ENCODE measurements around the gene BICD2.

Gene BICD2

DNA sequence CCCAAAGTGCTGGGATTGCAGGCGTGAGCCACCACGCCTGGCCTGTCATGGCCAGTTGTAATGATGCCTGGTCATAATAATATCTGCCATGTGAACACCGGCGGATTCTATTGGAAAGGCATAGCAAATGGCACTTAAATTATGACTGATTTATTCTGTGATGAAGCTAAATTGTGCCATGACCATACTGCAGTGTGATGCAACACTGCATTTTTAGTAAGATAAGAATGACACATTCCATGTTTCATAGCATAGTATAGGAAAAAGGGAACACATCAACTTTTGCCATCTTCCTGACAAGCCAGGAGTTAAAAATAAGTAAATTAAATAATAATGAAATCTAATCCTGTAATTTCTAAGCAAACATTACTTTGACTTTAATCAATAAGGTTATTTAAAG, 30.4 kb upstream of the BICD2 start:
- H3K36me3 ChIP-seq (ENCODE audit: low read depth): no peaks in the 10 kb centered on the region
- H3K9me3 ChIP-seq (ENCODE audit: severe bottlenecking): no peaks in the 10 kb centered on the region
- H3K4me3 ChIP-seq (ENCODE audit: severe bottlenecking): no peak overlapping the region
- TF ChIP-seq, protein P1, sequence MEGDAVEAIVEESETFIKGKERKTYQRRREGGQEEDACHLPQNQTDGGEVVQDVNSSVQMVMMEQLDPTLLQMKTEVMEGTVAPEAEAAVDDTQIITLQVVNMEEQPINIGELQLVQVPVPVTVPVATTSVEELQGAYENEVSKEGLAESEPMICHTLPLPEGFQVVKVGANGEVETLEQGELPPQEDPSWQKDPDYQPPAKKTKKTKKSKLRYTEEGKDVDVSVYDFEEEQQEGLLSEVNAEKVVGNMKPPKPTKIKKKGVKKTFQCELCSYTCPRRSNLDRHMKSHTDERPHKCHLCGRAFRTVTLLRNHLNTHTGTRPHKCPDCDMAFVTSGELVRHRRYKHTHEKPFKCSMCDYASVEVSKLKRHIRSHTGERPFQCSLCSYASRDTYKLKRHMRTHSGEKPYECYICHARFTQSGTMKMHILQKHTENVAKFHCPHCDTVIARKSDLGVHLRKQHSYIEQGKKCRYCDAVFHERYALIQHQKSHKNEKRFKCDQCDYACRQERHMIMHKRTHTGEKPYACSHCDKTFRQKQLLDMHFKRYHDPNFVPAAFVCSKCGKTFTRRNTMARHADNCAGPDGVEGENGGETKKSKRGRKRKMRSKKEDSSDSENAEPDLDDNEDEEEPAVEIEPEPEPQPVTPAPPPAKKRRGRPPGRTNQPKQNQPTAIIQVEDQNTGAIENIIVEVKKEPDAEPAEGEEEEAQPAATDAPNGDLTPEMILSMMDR (IDR thresholded peaks at IDR 0.05; ENCODE audit: poor library complexity, severe bottlenecking): no peak
- no peaks in the 10 kb centered on the region for H3K27me3 ChIP-seq (ENCODE audit: insufficient read depth, poor library complexity, severe bottlenecking)
- peaks cover under 1% of the 10 kb centered on the region for H3K4me1 ChIP-seq (ENCODE audit: insufficient read depth, poor library complexity, severe bottlenecking)
- DNase-seq (ENCODE audit: low spot score): no peak
- no peak overlapping the region for H3K27ac ChIP-seq (ENCODE audit: poor library complexity, severe bottlenecking)
- no peak for ATAC-seq (ENCODE audit: low read depth)

- no peak for DNase-seq (ENCODE audit: low spot score)
- Histone ChIP-seq H3K36me3 (ENCODE audit: low read depth) (no peaks in the 10 kb centered on the region), H3K27ac (ENCODE audit: poor library complexity, severe bottlenecking) (no peak overlapping the region), H3K9me3 (ENCODE audit: severe bottlenecking) (no peaks in the 10 kb centered on the region), H3K27me3 (ENCODE audit: insufficient read depth, poor library complexity, severe bottlenecking) (no peaks in the 10 kb centered on the region), H3K4me1 (ENCODE audit: insufficient read depth, poor library complexity, severe bottlenecking) (no peaks in the 10 kb centered on the region), H3K4me3 (ENCODE audit: severe bottlenecking) (no peak overlapping the region)
- ATAC-seq (ENCODE audit: low read depth): no peak
- TF ChIP-seq, protein P1 (IDR thresholded peaks at IDR 0.05; ENCODE audit: poor library complexity, severe bottlenecking): no peak
Measured at GRCh38 chr9:92794426-92794825, 29.8 kb upstream of the BICD2 start.

- Histone ChIP-seq H3K9me3 (ENCODE audit: severe bottlenecking) (no peaks in the 10 kb centered on the region), H3K4me3 (ENCODE audit: severe bottlenecking) (no peak overlapping the region), H3K27me3 (ENCODE audit: insufficient read depth, poor library complexity, severe bottlenecking) (no peaks in the 10 kb centered on the region), H3K27ac (ENCODE audit: poor library complexity, severe bottlenecking) (no peak overlapping the region), H3K36me3 (ENCODE audit: low read depth) (no peaks in the 10 kb centered on the region), H3K4me1 (ENCODE audit: insufficient read depth, poor library complexity, severe bottlenecking) (no peaks in the 10 kb centered on the region)
- ATAC-seq (ENCODE audit: low read depth) (peak; percentile 96), DNase-seq (ENCODE audit: low spot score) (no peak)
- TF ChIP-seq, protein P1 (IDR thresholded peaks at IDR 0.05; ENCODE audit: poor library complexity, severe bottlenecking): peak; percentile 90
Measured at GRCh38 chr9:92790542-92791527, 26.2 kb upstream of the BICD2 start.

DNA sequence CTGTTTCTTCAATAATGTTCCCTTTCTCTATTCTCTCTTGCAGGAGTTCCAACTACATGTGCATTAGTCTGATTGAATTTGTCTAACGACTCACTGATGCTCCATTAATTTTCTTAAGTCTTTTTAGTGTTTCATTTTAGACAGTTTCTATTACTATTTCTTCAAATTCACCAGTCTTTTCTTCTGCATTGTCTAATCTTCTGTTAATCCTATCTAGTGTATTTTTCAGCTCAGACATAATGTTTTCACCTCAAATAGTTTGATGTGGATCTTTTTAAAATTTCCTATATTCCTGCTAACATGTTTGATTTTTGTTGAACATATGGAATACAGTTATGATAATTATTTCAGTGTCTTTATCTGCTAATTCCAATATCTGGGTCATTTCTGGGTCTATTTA, 21.7 kb upstream of the BICD2 start:
- H3K9me3 ChIP-seq (ENCODE audit: severe bottlenecking): no peaks in the 10 kb centered on the region
- H3K4me1 ChIP-seq (ENCODE audit: insufficient read depth, poor library complexity, severe bottlenecking): peaks cover 12% of the 10 kb centered on the region
- no peak overlapping the region for H3K27ac ChIP-seq (ENCODE audit: poor library complexity, severe bottlenecking)
- no peak overlapping the region for H3K4me3 ChIP-seq (ENCODE audit: severe bottlenecking)
- ATAC-seq (ENCODE audit: low read depth): no peak
- no peak for DNase-seq (ENCODE audit: low spot score)
- TF ChIP-seq, protein P1 (IDR thresholded peaks at IDR 0.05; ENCODE audit: poor library complexity, severe bottlenecking): no peak
- H3K36me3 ChIP-seq (ENCODE audit: low read depth): no peaks in the 10 kb centered on the region
- H3K27me3 ChIP-seq (ENCODE audit: insufficient read depth, poor library complexity, severe bottlenecking): no peaks in the 10 kb centered on the region

- ATAC-seq (ENCODE audit: low read depth) (peak; percentile 98), DNase-seq (ENCODE audit: low spot score) (no peak)
- TF ChIP-seq, protein P1 (IDR thresholded peaks at IDR 0.05; ENCODE audit: poor library complexity, severe bottlenecking): no peak
- Histone ChIP-seq H3K27ac (ENCODE audit: poor library complexity, severe bottlenecking) (peak overlapping the region; percentile 55), H3K27me3 (ENCODE audit: insufficient read depth, poor library complexity, severe bottlenecking) (no peaks in the 10 kb centered on the region), H3K4me3 (ENCODE audit: severe bottlenecking) (no peak overlapping the region), H3K4me1 (ENCODE audit: insufficient read depth, poor library complexity, severe bottlenecking) (peaks cover 12% of the 10 kb centered on the region), H3K36me3 (ENCODE audit: low read depth) (no peaks in the 10 kb centered on the region), H3K9me3 (ENCODE audit: severe bottlenecking) (no peaks in the 10 kb centered on the region)
Measured at GRCh38 chr9:92781899-92782298, 17.3 kb upstream of the BICD2 start.

All from RWPE2 (cell line).